Stimulated activated CD4-positive, alpha-beta T cell treated with anti-CD3 and anti-CD28 coated beads, TNF-alpha, amount 100 ng/mL, for 24 hours (primary cell): ENCODE data around the gene EFNA1.

Experiments used
- DNase-seq, 3 experiments: peaks; one replicate each; pipeline ENCODE4 v3.0.0-alpha.2; 2020; ENCODE audit warnings: low read depth in 3 of 3

Gene EFNA1

GRCh38 chr1:155174324-155175280 is 46.9 kb downstream of the EFNA1 start:
- peak in 1 of 3 experiments; percentile 54 for DNase-seq

GRCh38 chr1:155175281-155175926 is 47.7 kb downstream of the EFNA1 start:
- DNase-seq = no peak

GRCh38 chr1:155175927-155176371 is 48.3 kb downstream of the EFNA1 start:
- no peak for DNase-seq

GRCh38 chr1:155176544-155177071 is 48.9 kb downstream of the EFNA1 start:
- peak; percentile 73 to 85 (median 81) for DNase-seq

GRCh38 chr1:155177192-155177917 is 49.7 kb downstream of the EFNA1 start:
- DNase-seq = no peak

- DNase-seq = no peak
Measured at GRCh38 chr1:155177918-155178281, 50.2 kb downstream of the EFNA1 start.

- DNase-seq = no peak
Measured at GRCh38 chr1:155178441-155179111, 50.9 kb downstream of the EFNA1 start.

- no peak for DNase-seq
Measured at GRCh38 chr1:155179112-155180031, 51.7 kb downstream of the EFNA1 start.

- no peak for DNase-seq
Measured at GRCh38 chr1:155181371-155182051, 53.8 kb downstream of the EFNA1 start.

- DNase-seq = no peak
Measured at GRCh38 chr1:155182052-155182550, 54.4 kb downstream of the EFNA1 start.

- DNase-seq = no peak
Measured at GRCh38 chr1:155183775-155184221, 56.1 kb downstream of the EFNA1 start.

GRCh38 chr1:155184351-155184811 is 56.7 kb downstream of the EFNA1 start:
- DNase-seq = no peak
